BLaER1 treated with 17β-estradiol and CSF1 and Interleukin-3, amounts not matched to agents 10 nM and 100 nM (cell line): ENCODE measurements around the gene HSPG2.
A peak's percentile ranks its signal among the peaks of the same experiment; 100 is the strongest.

Source experiments
- H3K27ac ChIP-seq, 11 experiments: shearing (Covaris generic); formaldehyde crosslinking; 2 replicates each; pipeline ENCODE4 v1.8.1; 2022
- H3K27me3 ChIP-seq, 11 experiments: shearing (Covaris generic); formaldehyde crosslinking; 2 replicates each; pipeline ENCODE4 v1.8.1; 2022
- H3K36me3 ChIP-seq, 11 experiments: shearing (Covaris generic); formaldehyde crosslinking; 2 replicates each; pipeline ENCODE4 v1.8.1; 2022
- H3K4me1 ChIP-seq, 10 experiments: shearing (Covaris generic); formaldehyde crosslinking; 2 replicates each; pipeline ENCODE4 v1.8.1; 2022
- H3K4me2 ChIP-seq, 11 experiments: shearing (Covaris generic); formaldehyde crosslinking; 2 replicates each; pipeline ENCODE4 v1.8.1; 2022
- H3K4me3 ChIP-seq, 10 experiments: shearing (Covaris generic); formaldehyde crosslinking; 2 replicates each; pipeline ENCODE4 v1.8.1; 2022
- H3K9ac ChIP-seq, 11 experiments: shearing (Covaris generic); formaldehyde crosslinking; 2 replicates each; pipeline ENCODE4 v1.8.1; 2022
- H3K9me3 ChIP-seq, 11 experiments: shearing (Covaris generic); formaldehyde crosslinking; replicated peaks in 1 of 11; 2 replicates each; pipeline ENCODE4 v1.8.1; 2022
- H4K20me1 ChIP-seq, 11 experiments: shearing (Covaris generic); formaldehyde crosslinking; 2 replicates each; pipeline ENCODE4 v1.8.1; 2022
- Cebpa-rat ChIP-seq, 11 experiments: shearing (Covaris generic); IDR thresholded peaks; 2 replicates each; pipeline ENCODE4 v1.8.1; 2022

HSPG2 gene

GRCh38 chr1:21869620-21870121 lies 67.4 kb downstream of the HSPG2 start:
- Histone ChIP-seq H3K4me1 (peaks cover 13 to 65% (median 55%) of the 10 kb centered on the region in 10 experiments), H3K9me3 (no peaks in the 10 kb centered on the region), H3K9ac (peak overlapping the region in 3 of 11 experiments; percentile 9 to 27 (median 13); a peak in 2 of 22 replicates), H3K4me3 (no peak overlapping the region), H3K27ac (peak overlapping the region in 2 of 11 experiments; percentile 11 to 13; a peak in 3 of 22 replicates), H3K4me2 (peak overlapping the region in 6 of 11 experiments; percentile 15 to 54 (median 43); a peak in 11 of 22 replicates), H3K36me3 (peaks cover 0 to 72% (median 37%) of the 10 kb centered on the region in 11 experiments; a peak in 14 of 22 replicates), H3K27me3 (no peaks in the 10 kb centered on the region), H4K20me1 (peaks cover 0 to 18% (median 0%) of the 10 kb centered on the region in 11 experiments; a peak in 1 of 22 replicates)
- no peak for TF ChIP-seq Cebpa-rat (IDR thresholded peaks at IDR 0.05)

GRCh38 chr1:21868941-21869454 lies 68.1 kb downstream of the HSPG2 start:
- H4K20me1 ChIP-seq: peaks cover 0 to 18% (median 0%) of the 10 kb centered on the region in 11 experiments; a peak in 1 of 22 replicates
- peaks cover 13 to 65% (median 55%) of the 10 kb centered on the region in 10 experiments for H3K4me1 ChIP-seq
- peak overlapping the region in 2 of 11 experiments; percentile 42 to 44; a peak in 2 of 22 replicates for H3K4me2 ChIP-seq
- H3K9me3 ChIP-seq: no peaks in the 10 kb centered on the region
- peak overlapping the region in 1 of 11 experiments; percentile 27; a peak in 1 of 22 replicates for H3K9ac ChIP-seq
- H3K4me3 ChIP-seq: no peak overlapping the region
- no peak for TF ChIP-seq Cebpa-rat (IDR thresholded peaks at IDR 0.05)
- peaks cover 0 to 72% (median 33%) of the 10 kb centered on the region in 11 experiments; a peak in 13 of 22 replicates for H3K36me3 ChIP-seq
- H3K27me3 ChIP-seq: no peaks in the 10 kb centered on the region
- no peak overlapping the region for H3K27ac ChIP-seq

- Histone ChIP-seq H3K27ac (no peak overlapping the region), H4K20me1 (peaks cover 0 to 18% (median 0%) of the 10 kb centered on the region in 11 experiments; a peak in 1 of 22 replicates), H3K4me3 (no peak overlapping the region), H3K9me3 (no peaks in the 10 kb centered on the region), H3K36me3 (peaks cover 0 to 72% (median 28%) of the 10 kb centered on the region in 11 experiments; a peak in 12 of 22 replicates), H3K27me3 (no peaks in the 10 kb centered on the region), H3K4me1 (peaks cover 13 to 65% (median 55%) of the 10 kb centered on the region in 10 experiments), H3K9ac (no peak overlapping the region), H3K4me2 (no peak overlapping the region)
- TF ChIP-seq Cebpa-rat (IDR thresholded peaks at IDR 0.05): no peak
These were observed 68.6 kb downstream of the HSPG2 start for GRCh38 chr1:21868482-21868881.

- H3K4me3 ChIP-seq: no peak overlapping the region
- H3K9me3 ChIP-seq: no peaks in the 10 kb centered on the region
- peaks cover 0 to 11% (median 0%) of the 10 kb centered on the region in 11 experiments; a peak in 1 of 22 replicates for H4K20me1 ChIP-seq
- peak overlapping the region in 8 of 11 experiments; percentile 14 to 74 (median 50); a peak in 10 of 22 replicates for H3K4me2 ChIP-seq
- peaks cover 13 to 60% (median 50%) of the 10 kb centered on the region in 10 experiments for H3K4me1 ChIP-seq
- 0 out of 22 replicates have a peak overlapping the region, but pooled peaks of 1 of the 11 experiments have one; percentile 50 for H3K27ac ChIP-seq
- H3K36me3 ChIP-seq: peaks cover 0 to 69% (median 21%) of the 10 kb centered on the region in 11 experiments; a peak in 12 of 22 replicates
- no peak for TF ChIP-seq Cebpa-rat (IDR thresholded peaks at IDR 0.05)
- H3K9ac ChIP-seq: no peak overlapping the region
- no peaks in the 10 kb centered on the region for H3K27me3 ChIP-seq
These were observed 69.6 kb downstream of the HSPG2 start for GRCh38 chr1:21867451-21867996.

GRCh38 chr1:21866707-21867043 lies 70.4 kb downstream of the HSPG2 start:
- peak overlapping the region; percentile 46 to 75 (median 53) for H3K4me2 ChIP-seq
- peaks cover 3 to 7% (median 4%) of the 10 kb centered on the region in 11 experiments; a peak in 20 of 22 replicates for H3K9me3 ChIP-seq
- TF ChIP-seq Cebpa-rat (IDR thresholded peaks at IDR 0.05): no peak
- peaks cover 5 to 69% (median 29%) of the 10 kb centered on the region in 11 experiments for H3K36me3 ChIP-seq
- no peak overlapping the region for H3K4me3 ChIP-seq
- H3K9ac ChIP-seq: no peak overlapping the region; a peak in 1 of 22 replicates
- H3K27me3 ChIP-seq: no peaks in the 10 kb centered on the region
- peaks cover 13 to 51% (median 43%) of the 10 kb centered on the region in 10 experiments for H3K4me1 ChIP-seq
- H4K20me1 ChIP-seq: peaks cover 0 to 6% (median 0%) of the 10 kb centered on the region in 11 experiments; a peak in 1 of 22 replicates
- peak overlapping the region in 7 of 11 experiments; percentile 16 to 50 (median 43); a peak in 11 of 22 replicates for H3K27ac ChIP-seq

GRCh38 chr1:21865943-21866706 lies 71.0 kb downstream of the HSPG2 start:
- no peak overlapping the region for H3K4me3 ChIP-seq
- no peak for TF ChIP-seq Cebpa-rat (IDR thresholded peaks at IDR 0.05)

GRCh38 chr1:21865609-21865942 lies 71.5 kb downstream of the HSPG2 start:
- peak overlapping the region; percentile 46 to 75 (median 53); a peak in 21 of 22 replicates for H3K4me2 ChIP-seq
- no peaks in the 10 kb centered on the region for H3K27me3 ChIP-seq
- peaks cover 16 to 70% (median 33%) of the 10 kb centered on the region in 11 experiments for H3K36me3 ChIP-seq
- H3K4me1 ChIP-seq: peaks cover 13 to 47% (median 42%) of the 10 kb centered on the region in 10 experiments
- peak overlapping the region in 5 of 11 experiments; percentile 21 to 50 (median 38); a peak in 6 of 22 replicates for H3K27ac ChIP-seq
- H3K4me3 ChIP-seq: no peak overlapping the region
- H3K9me3 ChIP-seq: peaks cover 5 to 17% (median 11%) of the 10 kb centered on the region in 11 experiments; a peak in 20 of 22 replicates
- TF ChIP-seq Cebpa-rat (IDR thresholded peaks at IDR 0.05): no peak
- peaks cover 0 to 6% (median 0%) of the 10 kb centered on the region in 11 experiments; a peak in 1 of 22 replicates for H4K20me1 ChIP-seq
- no peak overlapping the region for H3K9ac ChIP-seq

More at GRCh38 chr1:21865943-21866706, 71.0 kb downstream of the HSPG2 start:
- H3K27ac ChIP-seq: peak overlapping the region in 8 of 11 experiments; percentile 16 to 50 (median 40); a peak in 13 of 22 replicates
- H3K4me1 ChIP-seq: peaks cover 13 to 47% (median 43%) of the 10 kb centered on the region in 10 experiments
- peaks cover 0 to 6% (median 0%) of the 10 kb centered on the region in 11 experiments; a peak in 1 of 22 replicates for H4K20me1 ChIP-seq
- peak overlapping the region; percentile 46 to 75 (median 53) for H3K4me2 ChIP-seq
- no peaks in the 10 kb centered on the region for H3K27me3 ChIP-seq
- H3K36me3 ChIP-seq: peaks cover 11 to 69% (median 30%) of the 10 kb centered on the region in 11 experiments
- no peak overlapping the region; a peak in 1 of 22 replicates for H3K9ac ChIP-seq
- H3K9me3 ChIP-seq: peaks cover 5 to 12% (median 9%) of the 10 kb centered on the region in 11 experiments; a peak in 20 of 22 replicates

- H3K4me2 ChIP-seq: no peak overlapping the region
- no peak for TF ChIP-seq Cebpa-rat (IDR thresholded peaks at IDR 0.05)
- peaks cover 19 to 70% (median 41%) of the 10 kb centered on the region in 11 experiments for H3K36me3 ChIP-seq
- H3K4me3 ChIP-seq: no peak overlapping the region
- H3K9ac ChIP-seq: no peak overlapping the region
- H3K4me1 ChIP-seq: peaks cover 13 to 39% (median 34%) of the 10 kb centered on the region in 10 experiments
- H3K27me3 ChIP-seq: no peaks in the 10 kb centered on the region
- H4K20me1 ChIP-seq: peaks cover 0 to 2% (median 0%) of the 10 kb centered on the region in 11 experiments; a peak in 1 of 22 replicates
- H3K27ac ChIP-seq: no peak overlapping the region
- H3K9me3 ChIP-seq: peaks cover 5 to 17% (median 11%) of the 10 kb centered on the region in 11 experiments; a peak in 20 of 22 replicates
These were observed 72.4 kb downstream of the HSPG2 start for GRCh38 chr1:21864730-21865129.
